Heart right ventricle (tissue), 16 donors: ENCODE measurements around the gene B9D2. TPM values are rescaled to one million over a fixed set of nuclear protein-coding genes. Genes with fewer than 3 reads are reported as not detected.
A peak's percentile ranks its signal among the peaks of the same experiment; 100 is the strongest.

Source experiments
- ATAC-seq, 8 donors: fragments of 200-7000 bp; cut with Tn5 transposase; one replicate each; pipeline ENCODE4 v1.9.1; 2020; ENCODE audit warnings: mild to moderate bottlenecking in 8 of 8, moderate library complexity in 8 of 8, moderate number of reproducible peaks in 1 of 8
- DNase-seq, 2 donors: peaks; one replicate each; pipeline ENCODE4 v3.0.0-alpha.2; 2020
- H3K27ac ChIP-seq, 10 donors: fragments of 200-600 bp; sonication (generic) in 2 of 10; one replicate each; pipeline versions ENCODE4 v1.5.0 to v1.8.0; 2020 to 2022; ENCODE audit warnings: mild to moderate bottlenecking in 3 of 10
- H3K27me3 ChIP-seq, 7 donors: fragments of 200-600 bp; one replicate each; pipeline ENCODE4 v1.8.0; 2021 to 2022; ENCODE audit warnings: mild to moderate bottlenecking in 2 of 7
- H3K36me3 ChIP-seq, 9 donors: fragments of 200-600 bp; sonication (generic) in 1 of 9; one replicate each; pipeline versions ENCODE4 v1.5.0 to v1.8.0; 2020 to 2022; ENCODE audit warnings: mild to moderate bottlenecking in 2 of 9
- H3K4me1 ChIP-seq, 9 donors: fragments of 200-600 bp; sonication (generic) in 1 of 9; one replicate each; pipeline versions ENCODE4 v1.5.0 to v1.8.0; 2020 to 2022; ENCODE audit warnings: mild to moderate bottlenecking in 4 of 9
- H3K4me3 ChIP-seq, 10 donors: fragments of 200-600 bp; sonication (generic) in 2 of 10; one replicate each; pipeline versions ENCODE4 v1.5.0 to v1.8.0; 2020 to 2022; ENCODE audit warnings: mild to moderate bottlenecking in 7 of 10, moderate library complexity in 2 of 10
- H3K9me3 ChIP-seq, 11 donors: fragments of 200-600 bp in 10 of 11; sonication (generic) in 2 of 11; one replicate each; pipeline versions ENCODE4 v1.5.0 to v1.8.0; 2013 to 2022; ENCODE audit warnings: mild to moderate bottlenecking in 2 of 11, control low read depth in 1 of 11, moderate library complexity in 1 of 11
- WGBS, 2 donors: extraction: QIAGEN DNeasy Blood & Tissue Kit; methylation state at CpG; one replicate each; pipeline ENCODE4 v1.1.7; 2013; ENCODE audit warnings: inconsistent platforms in 1 of 2; 5-methylcytosine and 5-hydroxymethylcytosine counted together
- intact Hi-C, 10 donors: fragments of 100-400 bp; cut with DNase I; formaldehyde crosslinking; loops; one replicate each; pipeline versions ENCODE4 v1.11.1 to v1.14.2; 2022
- polyA plus RNA-seq, 2 donors: library from polyadenylated mRNA; stranded (reverse); fragments of 200-250 nt; gene quantifications; one replicate each; pipeline ENCODE4 v1.2.3, GENCODE V29; 2013
- total RNA-seq, 10 donors: library from RNA; stranded (reverse); fragmentation: NEBNext Ultra II Directional in 3 of 10; extraction: Animal tissue kit (Norgen Biotek cat#: 25700) in 3 of 10; gene quantifications; one replicate each; pipeline versions ENCODE4 v1.2.1 to v1.2.4, GENCODE V29; 2021 to 2023
- TF ChIP-seq, protein P1 (sequence below), 9 donors: fragments of 200-600 bp; sonication (generic) in 2 of 9; IDR thresholded peaks; one replicate each; pipeline versions ENCODE4 v1.5.0 to v1.8.0; 2021 to 2022; ENCODE audit warnings: antibody characterized with exemption in 9 of 9, mild to moderate bottlenecking in 5 of 9, moderate library complexity in 1 of 9
- donor health status: Arrhythmogenic right ventricular cardiomyopathy.
- donor health status: ischemic (EF 13 %, LVEDD 7.1; RV severe dilation, severe dysfunction).
- donor health status: healthy with polysubstance abuse.
- donor health status: DM: no; HTN: yes; CAD: no.
- donor health status: DM: no; HTN: no; CAD: no.
- donor health status: ischemic (EF 25% LVEDD 6.9; RV normal size, moderate dysfunction).
- donor health status: ischemic (EF 25% LVEDD 5.7; RV mildly dilated, moderate dysfunction).
- donor health status: healthy.
- donor health status: DM: yes; HTN: yes; CAD: no.
- donor health status: Ischemic cardiomyopathy.
- donor health status: ischemic (EF 35%, LVEDD 5.7; RV mildly dilated, moderate dysfunction).
- donor health status: nonischemic (EF 11% LVEDD 7.7; RV severe dilation, severe dysfunction).
- donor health status: DM: yes; HTN: yes; CAD: no.
- donor health status: PGD.
- donor health status: ischemic (EF 29% LVEDD 5.4; RV normal size, mild dysfunction).
- donor health status: nonischemic (EF 23%, LVEDD 6.1; RV moderate dilation, normal function).

The B9D2 gene
- total and polyA plus RNA-seq, 12 donors: 1.00 to 12.6 (median 2.5) TPM

DNA sequence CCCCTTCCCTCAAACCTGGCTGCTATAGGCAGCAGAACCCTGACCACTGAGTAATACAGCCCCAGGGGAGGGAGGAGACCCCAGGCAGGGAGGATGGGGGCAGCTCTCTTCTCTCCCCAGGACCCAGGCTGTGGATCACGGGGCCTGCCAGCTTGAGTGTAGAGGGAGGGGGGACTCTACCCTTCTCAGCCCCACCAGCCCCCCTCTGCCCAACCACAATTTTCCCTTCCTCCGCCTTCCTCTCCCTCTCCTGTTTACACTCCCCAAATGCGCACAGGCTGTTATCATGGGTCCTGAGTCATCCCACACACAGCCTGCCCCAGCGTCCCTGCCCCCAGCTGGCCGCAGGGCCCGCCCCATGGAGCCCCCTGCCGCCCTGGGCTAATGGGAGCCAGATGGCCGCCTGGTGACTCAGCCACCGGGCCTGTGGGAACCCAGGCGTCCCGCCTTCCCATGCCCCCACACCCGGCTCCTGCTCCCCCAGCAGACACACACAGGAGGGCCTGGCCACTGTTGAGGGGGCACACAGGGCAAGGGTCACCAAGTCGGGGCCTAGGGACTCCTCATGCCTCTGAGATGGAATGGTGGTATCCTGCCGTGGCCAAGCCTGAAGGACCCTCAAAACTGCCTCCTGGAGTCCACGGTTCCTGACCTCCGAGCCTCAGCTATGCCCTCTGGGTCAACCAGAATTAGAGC lies 40.4 kb downstream of the B9D2 start:
- Histone ChIP-seq H3K27ac (peak overlapping the region; percentile 77 to 96 (median 88)), H3K9me3 (no peaks in the 10 kb centered on the region), H3K4me1 (peaks cover 49 to 76% (median 73%) of the 10 kb centered on the region in 9 donors), H3K36me3 (peaks cover 0 to 53% (median 21%) of the 10 kb centered on the region in 9 donors), H3K4me3 (no peak overlapping the region), H3K27me3 (no peaks in the 10 kb centered on the region)
- DNase-seq (peak in 1 of 2 donors; percentile 72), ATAC-seq (peak; percentile 7 to 65 (median 31))
- 58% methylated on average over 16 of the region's 16 CpGs for WGBS, 2 donors
- TF ChIP-seq, protein P1, sequence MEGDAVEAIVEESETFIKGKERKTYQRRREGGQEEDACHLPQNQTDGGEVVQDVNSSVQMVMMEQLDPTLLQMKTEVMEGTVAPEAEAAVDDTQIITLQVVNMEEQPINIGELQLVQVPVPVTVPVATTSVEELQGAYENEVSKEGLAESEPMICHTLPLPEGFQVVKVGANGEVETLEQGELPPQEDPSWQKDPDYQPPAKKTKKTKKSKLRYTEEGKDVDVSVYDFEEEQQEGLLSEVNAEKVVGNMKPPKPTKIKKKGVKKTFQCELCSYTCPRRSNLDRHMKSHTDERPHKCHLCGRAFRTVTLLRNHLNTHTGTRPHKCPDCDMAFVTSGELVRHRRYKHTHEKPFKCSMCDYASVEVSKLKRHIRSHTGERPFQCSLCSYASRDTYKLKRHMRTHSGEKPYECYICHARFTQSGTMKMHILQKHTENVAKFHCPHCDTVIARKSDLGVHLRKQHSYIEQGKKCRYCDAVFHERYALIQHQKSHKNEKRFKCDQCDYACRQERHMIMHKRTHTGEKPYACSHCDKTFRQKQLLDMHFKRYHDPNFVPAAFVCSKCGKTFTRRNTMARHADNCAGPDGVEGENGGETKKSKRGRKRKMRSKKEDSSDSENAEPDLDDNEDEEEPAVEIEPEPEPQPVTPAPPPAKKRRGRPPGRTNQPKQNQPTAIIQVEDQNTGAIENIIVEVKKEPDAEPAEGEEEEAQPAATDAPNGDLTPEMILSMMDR (IDR thresholded peaks at IDR 0.05): no peak
- intact Hi-C loops: loop anchor here in 6 of 10 donors (2.0 to 10.0 kb wide), 7 partner anchors 29 to 251 kb away; partner anchors contain the start of genes B3GNT8 (in 1 of the 6), B9D2 (in 1 of the 6), CEACAM21 (in 1 of the 6) and DMAC2 (in 1 of the 6)

DNA sequence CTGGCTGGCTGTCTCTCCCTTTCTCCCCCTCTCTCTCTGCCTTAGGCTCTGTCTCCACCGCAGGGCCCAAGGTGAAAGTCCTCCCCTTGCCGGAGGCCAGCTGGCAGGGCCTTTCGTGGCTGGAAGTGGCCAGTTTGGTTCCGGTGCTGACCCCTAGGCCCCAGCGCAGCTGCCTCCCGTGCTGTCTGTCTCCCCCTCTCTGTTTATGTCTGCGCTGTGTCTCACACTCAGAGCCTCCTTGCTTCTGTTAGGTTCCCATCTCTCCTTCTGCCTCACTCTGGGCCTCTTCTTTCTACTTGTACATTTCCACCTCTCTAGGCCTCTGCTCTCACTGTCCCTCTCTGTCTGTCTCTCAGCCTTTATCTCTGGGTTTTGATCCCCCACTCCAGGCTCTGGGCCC lies 40.9 kb downstream of the B9D2 start:
- Histone ChIP-seq H3K27ac (peak overlapping the region; percentile 77 to 96 (median 88)), H3K4me3 (no peak overlapping the region), H3K36me3 (peaks cover 0 to 56% (median 22%) of the 10 kb centered on the region in 9 donors), H3K27me3 (no peaks in the 10 kb centered on the region), H3K9me3 (no peaks in the 10 kb centered on the region), H3K4me1 (peaks cover 45 to 71% (median 68%) of the 10 kb centered on the region in 9 donors)
- peak in 1 of 2 donors; percentile 52 for DNase-seq
- 59 to 66% methylated on average over 7 of the region's 7 CpGs for WGBS, 2 donors
- TF ChIP-seq, protein P1 (IDR thresholded peaks at IDR 0.05): no peak
- intact Hi-C loops: loop anchor here in 5 of 10 donors (5.0 to 10.0 kb wide), 6 partner anchors 34 to 252 kb away; partner anchors contain the start of genes B3GNT8 (in 1 of the 5), B9D2 (in 1 of the 5), CEACAM21 (in 1 of the 5) and DMAC2 (in 1 of the 5)
- ATAC-seq: no peak

DNA sequence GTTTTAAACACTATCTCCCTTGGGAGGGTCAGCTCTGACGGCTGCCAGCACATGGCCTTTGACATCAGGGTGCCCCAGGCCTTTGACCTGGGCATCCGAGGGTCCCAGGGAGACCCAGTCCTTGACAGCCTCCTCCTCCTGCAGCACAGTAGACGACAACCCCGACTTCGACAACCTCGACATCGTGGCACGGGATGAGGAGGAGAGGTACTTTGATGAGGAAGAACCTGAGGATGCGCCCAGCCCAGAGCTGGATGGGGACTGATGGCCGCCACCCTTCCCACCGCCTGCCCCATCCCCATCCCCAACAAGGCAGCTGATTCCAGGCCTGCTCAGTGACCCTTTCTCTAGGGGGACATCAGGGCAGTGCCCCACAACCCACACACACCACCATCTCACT lies 41.5 kb downstream of the B9D2 start:
- intact Hi-C loops: loop anchor here in 5 of 10 donors (5.0 to 10.0 kb wide), 6 partner anchors 35 to 252 kb away; partner anchors contain the start of genes B3GNT8 (in 1 of the 5), B9D2 (in 1 of the 5), CEACAM21 (in 1 of the 5) and DMAC2 (in 1 of the 5)
- TF ChIP-seq, protein P1 (IDR thresholded peaks at IDR 0.05): no peak
- ATAC-seq (no peak), DNase-seq (no peak)
- H3K27ac ChIP-seq: peak overlapping the region; percentile 32 to 96 (median 88)
- no peaks in the 10 kb centered on the region for H3K9me3 ChIP-seq
- H3K36me3 ChIP-seq: peaks cover 0 to 62% (median 22%) of the 10 kb centered on the region in 9 donors
- H3K27me3 ChIP-seq: no peaks in the 10 kb centered on the region
- WGBS, 2 donors: 89 to 90% methylated on average over 11 of the region's 11 CpGs
- H3K4me1 ChIP-seq: peaks cover 39 to 65% (median 62%) of the 10 kb centered on the region in 9 donors
- H3K4me3 ChIP-seq: no peak overlapping the region

DNA sequence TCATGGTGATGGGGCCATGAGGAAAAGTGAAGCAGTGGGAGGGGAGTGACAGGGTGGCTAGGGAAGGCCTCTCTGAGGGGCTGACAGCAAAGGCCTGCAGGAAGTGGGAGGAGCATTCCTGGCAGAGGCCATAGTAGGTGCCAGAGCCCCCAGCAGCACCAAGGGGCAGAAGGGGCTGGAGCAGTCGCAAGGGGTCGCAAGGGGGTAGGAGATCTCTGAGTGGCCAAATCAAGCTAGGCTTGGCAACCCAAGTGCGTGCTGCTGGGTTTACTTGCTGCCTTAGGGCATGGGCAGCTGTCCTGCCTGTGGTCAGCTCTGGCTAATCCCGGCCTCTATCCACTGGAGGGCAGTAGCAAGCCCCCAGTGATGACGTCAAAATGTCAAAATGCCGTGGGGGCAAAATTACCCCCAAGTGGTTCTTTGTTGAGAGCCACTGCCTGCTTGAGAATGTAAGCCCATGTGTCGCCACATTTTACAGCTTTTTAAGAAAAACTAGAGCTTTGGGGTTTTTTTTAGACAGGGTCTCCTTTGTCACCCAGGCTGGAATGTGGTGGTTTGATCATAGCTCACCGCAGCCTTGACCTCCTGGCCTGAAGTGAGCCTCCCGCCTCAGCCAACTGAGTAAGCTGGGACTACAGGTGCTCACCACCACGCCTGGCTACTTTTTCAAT lies 42.2 kb downstream of the B9D2 start:
- DNase-seq (no peak), ATAC-seq (peak in 1 of 8 donors; percentile 9)
- 51 to 53% methylated on average over 10 of the region's 10 CpGs for WGBS, 2 donors
- Histone ChIP-seq H3K4me1 (peaks cover 35 to 58% (median 56%) of the 10 kb centered on the region in 9 donors), H3K36me3 (peaks cover 0 to 69% (median 29%) of the 10 kb centered on the region in 9 donors), H3K27ac (peak overlapping the region in 9 of 10 donors; percentile 32 to 96 (median 90)), H3K9me3 (no peaks in the 10 kb centered on the region), H3K27me3 (no peaks in the 10 kb centered on the region), H3K4me3 (no peak overlapping the region)
- intact Hi-C loops: loop anchor here in 5 of 10 donors (5.0 to 10.0 kb wide), 6 partner anchors 36 to 253 kb away; partner anchors contain the start of genes B3GNT8 (in 1 of the 5), B9D2 (in 1 of the 5), CEACAM21 (in 1 of the 5) and DMAC2 (in 1 of the 5)
- TF ChIP-seq, protein P1 (IDR thresholded peaks at IDR 0.05): peak; percentile 45 to 80 (median 74)
